ENCODE measurements around the gene NUTM1. TPM values are rescaled to one million over a fixed set of nuclear protein-coding genes. Genes with fewer than 3 reads are reported as not detected.

Gene NUTM1
- total RNA-seq, 1 experiment from 2014 or later = 0.26 TPM

GRCh38 chr15:34301058-34301457 is 42.1 kb upstream of the NUTM1 start:
- Histone ChIP-seq H3K4me2 (ENCODE audit: insufficient read depth, insufficient read length, low read length) (no peak overlapping the region), H2AK5ac (ENCODE audit: insufficient read length, low read length) (no peak overlapping the region), H2BK12ac (ENCODE audit: insufficient read length, low read depth, low read length) (no peak overlapping the region), H2BK15ac (ENCODE audit: low read depth, low read length) (no peak overlapping the region), H3K27ac (ENCODE audit: insufficient read length, low read depth, low read length) (no peak overlapping the region), H4K5ac (ENCODE audit: insufficient read length, low read depth, low read length) (no peak overlapping the region), H3K9ac (ENCODE audit: extremely low read depth, insufficient read length, low read length) (no peak overlapping the region), H4K20me1 (ENCODE audit: control insufficient read depth, insufficient read depth, insufficient read length) (no peaks in the 10 kb centered on the region), H3K9me3 (ENCODE audit: control insufficient read depth, low read depth, low read length) (no peaks in the 10 kb centered on the region), H4K8ac (replicated peaks; ENCODE audit: insufficient read length, low read depth, low read length) (no peak overlapping the region), H3K4me1 (ENCODE audit: insufficient read depth, low read length) (no peaks in the 10 kb centered on the region), H3K18ac (ENCODE audit: insufficient read length, low read depth, low read length) (no peak overlapping the region), H3K79me1 (ENCODE audit: insufficient read depth, low read depth, low read length, poor library complexity, severe bottlenecking) (no peaks in the 10 kb centered on the region), H2BK5ac (ENCODE audit: insufficient read length, low read length) (no peak overlapping the region), H3K27me3 (ENCODE audit: insufficient read depth, low read length) (no peaks in the 10 kb centered on the region), H3K56ac (ENCODE audit: insufficient read length, low read depth, low read length) (no peak overlapping the region), H2BK120ac (ENCODE audit: low read depth, low read length, poor library complexity, severe bottlenecking) (no peak overlapping the region), H3K14ac (ENCODE audit: insufficient read depth, low read length) (no peak overlapping the region), H3K79me2 (ENCODE audit: insufficient read depth, low read length) (no peaks in the 10 kb centered on the region), H4K91ac (ENCODE audit: insufficient read length, low read depth, low read length) (no peak overlapping the region), H2BK20ac (ENCODE audit: low read depth, low read length, poor library complexity, severe bottlenecking) (no peak overlapping the region), H3K23ac (ENCODE audit: insufficient read length, low read depth, low read length) (no peak overlapping the region), H3T11ph (ENCODE audit: low read length) (no peak overlapping the region), H3K4ac (ENCODE audit: low read depth, low read length) (no peak overlapping the region), H3K23me2 (ENCODE audit: insufficient read length, low read depth, low read length, poor library complexity, severe bottlenecking) (no peaks in the 10 kb centered on the region), H2AFZ (ENCODE audit: low read length) (no peak overlapping the region)
- H3K4me1 Mint-ChIP-seq = no peaks in the 10 kb centered on the region; a peak in 1 of 4 replicates
- peaks cover 0 to 2% of the 10 kb centered on the region in 2 experiments; a peak in 1 of 5 replicates for H3K9me3 Mint-ChIP-seq
- H3K27me3 Mint-ChIP-seq (ENCODE audit: low read depth) = no peaks in the 10 kb centered on the region
- no peak for DNase-seq
- no peak overlapping the region for H3K4me3 Mint-ChIP-seq
- no peak overlapping the region for H3K27ac Mint-ChIP-seq
- TF ChIP-seq, protein P1, sequence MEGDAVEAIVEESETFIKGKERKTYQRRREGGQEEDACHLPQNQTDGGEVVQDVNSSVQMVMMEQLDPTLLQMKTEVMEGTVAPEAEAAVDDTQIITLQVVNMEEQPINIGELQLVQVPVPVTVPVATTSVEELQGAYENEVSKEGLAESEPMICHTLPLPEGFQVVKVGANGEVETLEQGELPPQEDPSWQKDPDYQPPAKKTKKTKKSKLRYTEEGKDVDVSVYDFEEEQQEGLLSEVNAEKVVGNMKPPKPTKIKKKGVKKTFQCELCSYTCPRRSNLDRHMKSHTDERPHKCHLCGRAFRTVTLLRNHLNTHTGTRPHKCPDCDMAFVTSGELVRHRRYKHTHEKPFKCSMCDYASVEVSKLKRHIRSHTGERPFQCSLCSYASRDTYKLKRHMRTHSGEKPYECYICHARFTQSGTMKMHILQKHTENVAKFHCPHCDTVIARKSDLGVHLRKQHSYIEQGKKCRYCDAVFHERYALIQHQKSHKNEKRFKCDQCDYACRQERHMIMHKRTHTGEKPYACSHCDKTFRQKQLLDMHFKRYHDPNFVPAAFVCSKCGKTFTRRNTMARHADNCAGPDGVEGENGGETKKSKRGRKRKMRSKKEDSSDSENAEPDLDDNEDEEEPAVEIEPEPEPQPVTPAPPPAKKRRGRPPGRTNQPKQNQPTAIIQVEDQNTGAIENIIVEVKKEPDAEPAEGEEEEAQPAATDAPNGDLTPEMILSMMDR (conservative IDR thresholded peaks at IDR 0.05) = no peak
- no CpG with 5 or more reads among the region's 3 CpGs for WGBS (ENCODE audit: extremely low coverage, insufficient read length, low lambda C conversion rate)
- 0 out of 7 replicates have a peak, but pooled peaks cover 0 to 1% (median 0%) of the 10 kb centered on the region in 3 experiments for H3K36me3 Mint-ChIP-seq (ENCODE audit: insufficient read depth in 1 of 3, low read depth in 3 of 3)

Measured in H9 (cell line).